ENCODE data around the gene HEATR5B. TPM values are rescaled to one million over a fixed set of nuclear protein-coding genes. Genes with fewer than 3 reads are reported as not detected.
"Not testable (repeated sequence)": the region's sequence is repeated elsewhere in the genome, so short reads cannot be mapped to it uniquely, and the experiment has no call there.

HEATR5B gene
- total RNA-seq, 1 donor from 2014 or later, result 22.2 TPM

- TF ChIP-seq CTCF (IDR thresholded peaks at IDR 0.05; ENCODE audit: unreplicated experiment), result peak; percentile 44
- H3K27me3 Mint-ChIP-seq, result no peaks in the 10 kb centered on the region
- no peak for DNase-seq (ENCODE audit: low spot score, unreplicated experiment)
- no peak overlapping the region for H3K4me3 Mint-ChIP-seq (ENCODE audit: low read depth)
- peaks cover 10% of the 10 kb centered on the region for H3K36me3 Mint-ChIP-seq (ENCODE audit: insufficient read depth)
- H3K27ac Mint-ChIP-seq, result no peak overlapping the region
- peaks cover 1% of the 10 kb centered on the region for H3K4me1 Mint-ChIP-seq (ENCODE audit: low read depth)
- H3K9me3 Mint-ChIP-seq (ENCODE audit: low read depth), result no peaks in the 10 kb centered on the region
Observed at GRCh38 chr2:37005118-37005868, 78.9 kb downstream of the HEATR5B start.

- H3K27me3 Mint-ChIP-seq, result no peaks in the 10 kb centered on the region
- H3K36me3 Mint-ChIP-seq (ENCODE audit: insufficient read depth), result peaks cover 19% of the 10 kb centered on the region
- peaks cover 5% of the 10 kb centered on the region for H3K9me3 Mint-ChIP-seq (ENCODE audit: low read depth)
- peaks cover 1% of the 10 kb centered on the region for H3K4me1 Mint-ChIP-seq (ENCODE audit: low read depth)
- no peak for TF ChIP-seq CTCF (IDR thresholded peaks at IDR 0.05; ENCODE audit: unreplicated experiment)
- no peak for DNase-seq (ENCODE audit: low spot score, unreplicated experiment)
- H3K27ac Mint-ChIP-seq, result no peak overlapping the region
- H3K4me3 Mint-ChIP-seq (ENCODE audit: low read depth), result no peak overlapping the region
Observed at GRCh38 chr2:37000988-37001556, 83.1 kb downstream of the HEATR5B start.

- no peak for TF ChIP-seq CTCF (IDR thresholded peaks at IDR 0.05; ENCODE audit: unreplicated experiment)
- Mint-ChIP-seq H3K36me3 (ENCODE audit: insufficient read depth) (peaks cover 19% of the 10 kb centered on the region), H3K27ac (no peak overlapping the region), H3K4me1 (ENCODE audit: low read depth) (peaks cover 1% of the 10 kb centered on the region), H3K4me3 (ENCODE audit: low read depth) (no peak overlapping the region), H3K27me3 (no peaks in the 10 kb centered on the region), H3K9me3 (ENCODE audit: low read depth) (peaks cover 5% of the 10 kb centered on the region)
- no peak for DNase-seq (ENCODE audit: low spot score, unreplicated experiment)
Observed at GRCh38 chr2:37000318-37000717, 83.9 kb downstream of the HEATR5B start.

GRCh38 chr2:36999416-36999815 is 84.8 kb downstream of the HEATR5B start:
- H3K4me3 Mint-ChIP-seq (ENCODE audit: low read depth); H3K4me1 Mint-ChIP-seq (ENCODE audit: low read depth); H3K27me3 Mint-ChIP-seq; H3K27ac Mint-ChIP-seq; H3K9me3 Mint-ChIP-seq (ENCODE audit: low read depth); DNase-seq (ENCODE audit: low spot score, unreplicated experiment): not testable (repeated sequence)
- H3K36me3 Mint-ChIP-seq (ENCODE audit: insufficient read depth), result peaks cover 21% of the 10 kb centered on the region

GRCh38 chr2:36993841-36994620 is 90.1 kb downstream of the HEATR5B start:
- TF ChIP-seq CTCF (IDR thresholded peaks at IDR 0.05; ENCODE audit: unreplicated experiment), result no peak
- peaks cover 5% of the 10 kb centered on the region for H3K9me3 Mint-ChIP-seq (ENCODE audit: low read depth)
- no peak overlapping the region for H3K4me3 Mint-ChIP-seq (ENCODE audit: low read depth)
- H3K4me1 Mint-ChIP-seq (ENCODE audit: low read depth), result no peaks in the 10 kb centered on the region
- no peak for DNase-seq (ENCODE audit: low spot score, unreplicated experiment)
- H3K36me3 Mint-ChIP-seq (ENCODE audit: insufficient read depth), result peaks cover 18% of the 10 kb centered on the region
- H3K27me3 Mint-ChIP-seq, result no peaks in the 10 kb centered on the region
- H3K27ac Mint-ChIP-seq, result no peak overlapping the region
